PC-9 (cell line): Measurements from ENCODE around the gene BNIP3. TPM values are rescaled to one million over a fixed set of nuclear protein-coding genes. Genes with fewer than 3 reads are reported as not detected.

Experiments
- BruUV-seq: library from RNA; stranded (reverse); fragments of 400-500 nt; replicated peaks from 2 replicates; lab custom pipeline; 2021; lab: Mats Ljungman, UMichigan
- CTCF ChIA-PET: fragments of 300-600 bp; sonication (Branson Sonifier 250); formaldehyde crosslinking; loops from one replicate; lab custom pipeline; 2022; ENCODE audit warnings: antibody characterized with exemption; lab: Charles Lee
- POLR2A ChIA-PET: fragments of 300-600 bp; sonication (Branson Sonifier 250); formaldehyde crosslinking; loops from one replicate; lab custom pipeline; 2022; ENCODE audit warnings: antibody characterized with exemption; ENCODE audit not compliant: unreplicated experiment; lab: Charles Lee
- DNase-seq, 2 experiments: peaks; one replicate each; pipeline versions ENCODE4 v3.0.0 to v3.0.0-alpha.2; 2015 to 2022; ENCODE audit warnings: mixed read lengths in 1 of 2
- H2AFZ ChIP-seq: fragments of 200-600 bp; sonication (generic); 2 replicates; pipeline ENCODE4 v1.8.1; 2017; ENCODE audit warnings: antibody characterized with exemption
- H3F3A ChIP-seq: fragments of 200-600 bp; sonication (generic); 2 replicates; pipeline ENCODE4 v1.8.1; 2017; ENCODE audit warnings: antibody characterized with exemption, mild to moderate bottlenecking, low read depth; ENCODE audit not compliant: insufficient read depth
- H3K27ac ChIP-seq: fragments of 200-600 bp; sonication (generic); 2 replicates; pipeline ENCODE4 v1.6.1; 2016; ENCODE audit warnings: mixed run types
- H3K27me3 ChIP-seq: fragments of 200-600 bp; sonication (generic); 2 replicates; pipeline ENCODE4 v1.6.1; 2016; ENCODE audit warnings: low read depth, mixed run types; ENCODE audit not compliant: insufficient read depth
- H3K36me3 ChIP-seq: fragments of 200-600 bp; sonication (generic); 2 replicates; pipeline ENCODE4 v1.6.1; 2016; ENCODE audit warnings: low read depth, mixed run types
- H3K4me1 ChIP-seq: fragments of 200-600 bp; sonication (generic); replicated peaks from 2 replicates; pipeline ENCODE4 v1.6.1; 2016; ENCODE audit warnings: mixed run types; ENCODE audit not compliant: insufficient read depth
- H3K4me2 ChIP-seq: fragments of 200-600 bp; sonication (generic); 2 replicates; pipeline ENCODE4 v1.6.1; 2017; ENCODE audit warnings: mixed run types
- H3K4me3 ChIP-seq: fragments of 200-600 bp; sonication (generic); 2 replicates; pipeline ENCODE4 v1.6.1; 2016; ENCODE audit warnings: mixed run types
- H3K79me2 ChIP-seq: fragments of 200-600 bp; sonication (generic); 2 replicates; pipeline ENCODE4 v1.6.1; 2017; ENCODE audit warnings: low read depth, mixed run types
- H3K9me2 ChIP-seq: fragments of 200-600 bp; sonication (generic); 2 replicates; pipeline ENCODE4 v1.8.1; 2017; ENCODE audit warnings: mild to moderate bottlenecking; ENCODE audit not compliant: insufficient read depth
- H3K9me3 ChIP-seq: fragments of 200-600 bp; sonication (generic); 2 replicates; pipeline ENCODE4 v1.8.1; 2016; ENCODE audit warnings: low read depth; ENCODE audit not compliant: insufficient read depth
- H4K20me1 ChIP-seq: fragments of 200-600 bp; sonication (generic); 2 replicates; pipeline ENCODE4 v1.8.1; 2017; ENCODE audit not compliant: insufficient read depth
- CTCF ChIP-seq: fragments of 200-600 bp; sonication (generic); conservative IDR thresholded peaks from 2 replicates; pipeline ENCODE4 v1.6.1; 2017; ENCODE audit warnings: mixed run types, antibody characterized with exemption, mild to moderate bottlenecking, moderate library complexity
- EZH2 ChIP-seq: fragments of 200-600 bp; sonication (generic); IDR thresholded peaks from 2 replicates; pipeline ENCODE4 v1.8.0; 2017; ENCODE audit warnings: antibody characterized with exemption, low read depth
- intact Hi-C: fragments of 100-400 bp; cut with micrococcal nuclease; formaldehyde crosslinking; loops from one replicate; pipeline ENCODE4 v1.10.0; 2022; ENCODE audit not compliant: unreplicated experiment
- total RNA-seq: library from RNA; stranded (reverse); gene quantifications from 2 replicates; pipeline ENCODE4 v1.2.3, GENCODE V29; 2021

The BNIP3 gene
- total RNA-seq, 1 experiment from 2014 or later, result 21.0 TPM

- Histone ChIP-seq H3K9me3 (no peaks in the 10 kb centered on the region), H3K9me2 (no peaks in the 10 kb centered on the region), H3K4me3 (no peak overlapping the region), H3K4me1 (no peaks in the 10 kb centered on the region), H3K4me2 (no peak overlapping the region), H4K20me1 (no peaks in the 10 kb centered on the region), H3F3A (peaks cover 7% of the 10 kb centered on the region; the same call in 1 of the 2 replicates), H2AFZ (no peak overlapping the region), H3K36me3 (no peaks in the 10 kb centered on the region), H3K27ac (no peak overlapping the region), H3K79me2 (no peaks in the 10 kb centered on the region), H3K27me3 (no peaks in the 10 kb centered on the region)
- ChIA-PET POLR2A (no interaction called here), CTCF (no interaction called here)
- DNase-seq, result no peak
- BruUV-seq, result no TSS peak
- TF ChIP-seq EZH2 (no peak), CTCF (no peak)
- intact Hi-C loops, result no loop called here
Measured at GRCh38 chr10:131979336-131979735, 2.4 kb downstream of the BNIP3 start.

- H3K9me3 ChIP-seq, result no peaks in the 10 kb centered on the region
- H3F3A ChIP-seq, result peaks cover 7% of the 10 kb centered on the region; the same call in 1 of the 2 replicates
- intact Hi-C loops, result no loop called here
- TF ChIP-seq CTCF (no peak), EZH2 (no peak)
- no peak overlapping the region for H2AFZ ChIP-seq
- no peaks in the 10 kb centered on the region for H3K9me2 ChIP-seq
- no TSS peak for BruUV-seq
- H3K4me1 ChIP-seq, result no peaks in the 10 kb centered on the region
- no peaks in the 10 kb centered on the region for H4K20me1 ChIP-seq
- no peak for DNase-seq
- H3K4me3 ChIP-seq, result no peak overlapping the region
- H3K27ac ChIP-seq, result no peak overlapping the region
- CTCF ChIA-PET, result no interaction called here
- H3K79me2 ChIP-seq, result no peaks in the 10 kb centered on the region
- POLR2A ChIA-PET, result no interaction called here
- no peaks in the 10 kb centered on the region for H3K27me3 ChIP-seq
- no peaks in the 10 kb centered on the region for H3K36me3 ChIP-seq
- no peak overlapping the region for H3K4me2 ChIP-seq
Measured at GRCh38 chr10:131978851-131979250, 2.9 kb downstream of the BNIP3 start.

- Histone ChIP-seq H3K36me3 (no peaks in the 10 kb centered on the region), H3K9me3 (no peaks in the 10 kb centered on the region), H3K27me3 (no peaks in the 10 kb centered on the region), H3K79me2 (no peaks in the 10 kb centered on the region), H3K9me2 (no peaks in the 10 kb centered on the region), H3F3A (peaks cover 4% of the 10 kb centered on the region; the same call in 1 of the 2 replicates), H3K4me1 (no peaks in the 10 kb centered on the region), H2AFZ (no peak overlapping the region), H3K4me2 (no peak overlapping the region), H3K4me3 (no peak overlapping the region), H3K27ac (no peak overlapping the region), H4K20me1 (no peaks in the 10 kb centered on the region)
- ChIA-PET CTCF (no interaction called here), POLR2A (no interaction called here)
- TF ChIP-seq CTCF, result no peak
- TF ChIP-seq EZH2, result no peak
- BruUV-seq, result no TSS peak
- intact Hi-C loops, result no loop called here
- DNase-seq, result no peak
Measured at GRCh38 chr10:131978366-131978765, 3.4 kb downstream of the BNIP3 start.
